Measurements from ENCODE around the gene CNTNAP2.

GRCh38 chr7:148344406-148344805, 2227.8 kb downstream of the CNTNAP2 start:
- no peak for TF ChIP-seq EP300 (IDR thresholded peaks at IDR 0.05)
- TF ChIP-seq POLR2A (IDR thresholded peaks at IDR 0.05) = no peak
- TF ChIP-seq, protein P1, sequence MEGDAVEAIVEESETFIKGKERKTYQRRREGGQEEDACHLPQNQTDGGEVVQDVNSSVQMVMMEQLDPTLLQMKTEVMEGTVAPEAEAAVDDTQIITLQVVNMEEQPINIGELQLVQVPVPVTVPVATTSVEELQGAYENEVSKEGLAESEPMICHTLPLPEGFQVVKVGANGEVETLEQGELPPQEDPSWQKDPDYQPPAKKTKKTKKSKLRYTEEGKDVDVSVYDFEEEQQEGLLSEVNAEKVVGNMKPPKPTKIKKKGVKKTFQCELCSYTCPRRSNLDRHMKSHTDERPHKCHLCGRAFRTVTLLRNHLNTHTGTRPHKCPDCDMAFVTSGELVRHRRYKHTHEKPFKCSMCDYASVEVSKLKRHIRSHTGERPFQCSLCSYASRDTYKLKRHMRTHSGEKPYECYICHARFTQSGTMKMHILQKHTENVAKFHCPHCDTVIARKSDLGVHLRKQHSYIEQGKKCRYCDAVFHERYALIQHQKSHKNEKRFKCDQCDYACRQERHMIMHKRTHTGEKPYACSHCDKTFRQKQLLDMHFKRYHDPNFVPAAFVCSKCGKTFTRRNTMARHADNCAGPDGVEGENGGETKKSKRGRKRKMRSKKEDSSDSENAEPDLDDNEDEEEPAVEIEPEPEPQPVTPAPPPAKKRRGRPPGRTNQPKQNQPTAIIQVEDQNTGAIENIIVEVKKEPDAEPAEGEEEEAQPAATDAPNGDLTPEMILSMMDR (IDR thresholded peaks at IDR 0.05) = no peak
